LNCAP (cell line): Measurements from ENCODE around the gene ZNF433.

Experiments
- CTCF ChIP-seq: fragments of 450-650 bp; IDR thresholded peaks from 2 replicates; pipeline ENCODE4 v1.5.1; 2017; ENCODE audit warnings: mild to moderate bottlenecking

Gene ZNF433

GRCh38 chr19:11982526-11982925 is 53.0 kb downstream of the ZNF433 start:
- TF ChIP-seq CTCF: no peak

GRCh38 chr19:11979527-11979926 is 56.0 kb downstream of the ZNF433 start:
- no peak for TF ChIP-seq CTCF

- TF ChIP-seq CTCF: no peak
These were observed 56.9 kb downstream of the ZNF433 start for GRCh38 chr19:11978492-11979100.

GRCh38 chr19:11973019-11973810 is 62.3 kb downstream of the ZNF433 start:
- no peak for TF ChIP-seq CTCF

GRCh38 chr19:11971041-11971440 is 64.4 kb downstream of the ZNF433 start:
- TF ChIP-seq CTCF: no peak

GRCh38 chr19:11970174-11970573 is 65.3 kb downstream of the ZNF433 start:
- TF ChIP-seq CTCF: no peak

- no peak for TF ChIP-seq CTCF
These were observed 70.4 kb downstream of the ZNF433 start, which contains the start of gene ZNF763 for GRCh38 chr19:11964858-11965645. ZNF763 (plus strand) TSS chr19:11965040; CDS start chr19:11965209, 169 bp downstream.
